NOMO-1 (cell line): Measurements from ENCODE around the gene TFAP2E.

Experiments used
- DNase-seq, 2 experiments: peaks; one replicate each; lab custom pipeline; 2025; ENCODE audit not compliant: unreplicated experiment in 2 of 2; lab: John Stamatoyannopoulos, UW

The TFAP2E gene

GRCh38 chr1:35556484-35557117 is 16.5 kb upstream of the TFAP2E start:
- no peak for DNase-seq

GRCh38 chr1:35557118-35557610 is 15.9 kb upstream of the TFAP2E start, which contains the start of gene KIAA0319L:
TSS of gene KIAA0319L (minus strand) at chr1:35557403. CDS start at chr1:35554491, 2,912 bp downstream.
- peak; percentile 85 to 87 for DNase-seq

GRCh38 chr1:35557611-35558373 is 15.3 kb upstream of the TFAP2E start, which contains the start of gene NCDN:
TSS of gene NCDN (plus strand) at chr1:35557799. CDS start at chr1:35558191, 392 bp downstream.
- peak; percentile 90 to 97 for DNase-seq

GRCh38 chr1:35558374-35559316 is 14.5 kb upstream of the TFAP2E start:
- no peak for DNase-seq

- no peak for DNase-seq
Measured at GRCh38 chr1:35559317-35559944, 13.7 kb upstream of the TFAP2E start.

GRCh38 chr1:35560256-35561225 is 12.6 kb upstream of the TFAP2E start:
- DNase-seq: no peak

- no peak for DNase-seq
Measured at GRCh38 chr1:35561297-35561971, 11.7 kb upstream of the TFAP2E start.

- DNase-seq: no peak
Measured at GRCh38 chr1:35561972-35562680, 11.0 kb upstream of the TFAP2E start.

GRCh38 chr1:35563166-35563565 is 9.9 kb upstream of the TFAP2E start:
- no peak for DNase-seq

GRCh38 chr1:35564037-35564883 is 8.9 kb upstream of the TFAP2E start:
- DNase-seq: peak; percentile 43 to 55

- DNase-seq: no peak
Measured at GRCh38 chr1:35564884-35565741, 8.0 kb upstream of the TFAP2E start.

- DNase-seq: no peak
Measured at GRCh38 chr1:35565742-35566133, 7.4 kb upstream of the TFAP2E start.

- no peak for DNase-seq
Measured at GRCh38 chr1:35567947-35568558, 5.1 kb upstream of the TFAP2E start.

GRCh38 chr1:35568975-35569395 is 4.1 kb upstream of the TFAP2E start:
- peak; percentile 40 to 57 for DNase-seq

GRCh38 chr1:35569936-35570335 is 3.2 kb upstream of the TFAP2E start:
- no peak for DNase-seq
